Lung (tissue), 12 donors: Measurements from ENCODE around the gene CCL3. TPM values are rescaled to one million over a fixed set of nuclear protein-coding genes. Genes with fewer than 3 reads are reported as not detected.
"Not testable (repeated sequence)": the region's sequence is repeated elsewhere in the genome, so short reads cannot be mapped to it uniquely, and the experiment has no call there.

Source experiments
- ATAC-seq: fragments of 200-7000 bp; cut with Tn5 transposase; one replicate; pipeline ENCODE4 v1.9.1; 2020; ENCODE audit warnings: moderate number of reproducible peaks; ENCODE audit not compliant: insufficient read depth, low FRiP score
- DNase-seq, 3 donors: peaks; one replicate each; pipeline ENCODE4 v3.0.0-alpha.2; 2013 to 2017
- H3K27ac ChIP-seq, 2 donors: one replicate each; pipeline ENCODE4 v1.5.1; 2013; ENCODE audit warnings: mild to moderate bottlenecking in 2 of 2, moderate library complexity in 2 of 2, control low read depth in 1 of 2, inconsistent platforms in 1 of 2, low read depth in 1 of 2, low read length in 1 of 2
- H3K27me3 ChIP-seq, 3 donors: one replicate each; pipeline ENCODE4 v1.5.1; 2013; ENCODE audit warnings: low read length in 2 of 3; ENCODE audit not compliant: control insufficient read depth in 3 of 3, insufficient read depth in 3 of 3
- H3K36me3 ChIP-seq, 4 donors: one replicate each; pipeline ENCODE4 v1.5.1; 2013; ENCODE audit warnings: low read length in 4 of 4, mild to moderate bottlenecking in 1 of 4, moderate library complexity in 1 of 4; ENCODE audit not compliant: control insufficient read depth in 4 of 4, insufficient read depth in 4 of 4
- H3K4me1 ChIP-seq, 5 donors: one replicate each; pipeline ENCODE4 v1.5.1; 2013; ENCODE audit warnings: low read length in 5 of 5, mild to moderate bottlenecking in 2 of 5, moderate library complexity in 1 of 5; ENCODE audit not compliant: control insufficient read depth in 5 of 5, insufficient read depth in 5 of 5
- H3K4me3 ChIP-seq: one replicate; pipeline ENCODE4 v1.5.1; 2013; ENCODE audit warnings: mild to moderate bottlenecking, control low read depth, moderate library complexity
- H3K9ac ChIP-seq, 2 donors: one replicate each; pipeline ENCODE4 v1.5.1; 2013; ENCODE audit warnings: low read length in 2 of 2, control low read depth in 1 of 2; ENCODE audit not compliant: insufficient read depth in 1 of 2
- H3K9me3 ChIP-seq, 4 donors: one replicate each; pipeline ENCODE4 v1.5.1; 2013; ENCODE audit warnings: low read length in 3 of 4, mild to moderate bottlenecking in 1 of 4, moderate library complexity in 1 of 4; ENCODE audit not compliant: control insufficient read depth in 4 of 4, insufficient read depth in 3 of 4
- WGBS, 2 donors: extraction: QIAGEN DNeasy Blood & Tissue Kit; methylation state at CpG; one replicate each; pipeline ENCODE4 v1.1.7; 2013; 5-methylcytosine and 5-hydroxymethylcytosine counted together
- polyA plus RNA-seq, 2 donors: library from polyadenylated mRNA; stranded (reverse); fragments of 200-250 nt; gene quantifications; one replicate each; pipeline ENCODE4 v1.2.1, GENCODE V29; 2013
- total RNA-seq, 2 donors: library from RNA; depleted of rRNA in 1 of 2; stranded (reverse); fragments of >200 nt in 1 of 2; gene quantifications; one replicate each; pipeline ENCODE4 v1.2.1, GENCODE V29; 2014 to 2021
- TF ChIP-seq, protein P1 (sequence below): IDR thresholded peaks from 2 replicates; pipeline ENCODE4 v1.5.1; 2012; ENCODE audit warnings: mild to moderate bottlenecking; ENCODE audit errors: control extremely low read depth, extremely low read depth
- donor health status: control.
- donor health status: control.
- donor health status: Bipolar disorder and iron deficiency.
- donor health status: healthy.
- donor health status: DM: yes; HTN: yes; CAD: no.

Gene CCL3
- total and polyA plus RNA-seq, 4 donors: 7.8 to 526 (median 23.9) TPM

DNA sequence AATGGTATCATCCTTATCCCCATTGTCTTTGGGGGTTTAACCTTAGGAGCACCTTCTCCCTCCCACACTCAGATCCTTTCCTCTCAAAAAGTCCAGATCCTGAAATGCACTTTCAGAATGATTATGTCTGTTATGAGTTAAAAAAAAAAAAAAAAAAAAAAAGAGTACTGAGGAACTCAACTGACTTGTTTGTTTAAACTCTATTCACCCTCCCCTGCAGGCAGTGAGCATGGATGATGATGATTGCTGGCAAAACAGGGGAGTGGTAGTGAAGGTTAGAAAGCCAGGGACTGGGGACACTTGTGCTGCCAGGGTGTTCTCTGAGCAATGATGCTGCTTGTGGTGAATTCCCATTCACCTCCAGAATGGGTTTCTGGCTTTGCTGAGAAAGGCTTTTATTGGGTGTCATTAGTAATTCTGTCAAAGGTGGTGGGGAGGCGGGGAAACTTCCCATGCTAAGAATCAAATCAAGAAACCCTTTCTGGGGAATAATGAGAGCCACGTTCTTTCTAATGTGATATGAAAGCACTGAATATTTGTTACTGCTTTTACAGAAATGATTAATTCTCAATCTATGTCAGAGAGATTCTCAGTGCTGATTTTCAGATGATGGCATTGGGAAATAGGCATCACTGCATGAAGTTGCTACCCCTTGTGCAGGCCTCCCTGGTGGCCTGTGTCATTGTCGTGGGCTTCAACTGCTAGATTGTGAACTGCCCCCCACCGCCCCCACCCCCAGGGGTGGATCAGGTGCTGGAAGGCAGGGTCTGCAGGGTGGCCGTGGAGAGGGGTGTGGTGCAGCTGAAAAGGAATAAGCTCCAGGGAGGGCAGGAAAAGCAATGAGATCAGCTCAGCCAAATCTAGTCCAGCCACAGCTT, 27.8 kb upstream of the CCL3 start:
- no peak overlapping the region for H3K9ac ChIP-seq
- no peaks in the 10 kb centered on the region for H3K27me3 ChIP-seq
- DNase-seq (no peak), ATAC-seq (no peak)
- H3K36me3 ChIP-seq: no peaks in the 10 kb centered on the region
- no peak overlapping the region for H3K27ac ChIP-seq
- WGBS, 2 donors: 50 to 56% methylated on average over 5 of the region's 5 CpGs
- TF ChIP-seq, protein P1, sequence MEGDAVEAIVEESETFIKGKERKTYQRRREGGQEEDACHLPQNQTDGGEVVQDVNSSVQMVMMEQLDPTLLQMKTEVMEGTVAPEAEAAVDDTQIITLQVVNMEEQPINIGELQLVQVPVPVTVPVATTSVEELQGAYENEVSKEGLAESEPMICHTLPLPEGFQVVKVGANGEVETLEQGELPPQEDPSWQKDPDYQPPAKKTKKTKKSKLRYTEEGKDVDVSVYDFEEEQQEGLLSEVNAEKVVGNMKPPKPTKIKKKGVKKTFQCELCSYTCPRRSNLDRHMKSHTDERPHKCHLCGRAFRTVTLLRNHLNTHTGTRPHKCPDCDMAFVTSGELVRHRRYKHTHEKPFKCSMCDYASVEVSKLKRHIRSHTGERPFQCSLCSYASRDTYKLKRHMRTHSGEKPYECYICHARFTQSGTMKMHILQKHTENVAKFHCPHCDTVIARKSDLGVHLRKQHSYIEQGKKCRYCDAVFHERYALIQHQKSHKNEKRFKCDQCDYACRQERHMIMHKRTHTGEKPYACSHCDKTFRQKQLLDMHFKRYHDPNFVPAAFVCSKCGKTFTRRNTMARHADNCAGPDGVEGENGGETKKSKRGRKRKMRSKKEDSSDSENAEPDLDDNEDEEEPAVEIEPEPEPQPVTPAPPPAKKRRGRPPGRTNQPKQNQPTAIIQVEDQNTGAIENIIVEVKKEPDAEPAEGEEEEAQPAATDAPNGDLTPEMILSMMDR: no peak
- no peak overlapping the region for H3K4me3 ChIP-seq
- no peaks in the 10 kb centered on the region for H3K9me3 ChIP-seq
- H3K4me1 ChIP-seq: no peaks in the 10 kb centered on the region

DNA sequence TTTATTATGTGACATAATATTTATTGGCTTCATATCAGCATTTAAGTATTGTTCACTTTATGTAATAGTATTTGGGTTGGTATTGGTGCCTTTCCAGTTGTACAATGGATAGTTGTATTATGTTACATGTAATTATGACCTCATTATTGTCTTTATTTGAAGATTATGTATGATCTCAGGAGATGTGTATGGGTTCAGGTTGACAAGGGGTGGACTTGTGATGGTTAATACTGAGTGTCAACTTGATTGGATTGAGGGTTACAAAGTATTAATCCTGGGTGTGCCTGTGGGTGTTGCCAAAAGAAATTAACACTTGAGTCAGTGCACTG, 25.7 kb upstream of the CCL3 start:
- not testable (repeated sequence) for H3K27ac ChIP-seq, ATAC-seq, H3K9me3 ChIP-seq, DNase-seq, H3K27me3 ChIP-seq, H3K4me3 ChIP-seq, H3K4me1 ChIP-seq, H3K36me3 ChIP-seq, H3K9ac ChIP-seq

DNA sequence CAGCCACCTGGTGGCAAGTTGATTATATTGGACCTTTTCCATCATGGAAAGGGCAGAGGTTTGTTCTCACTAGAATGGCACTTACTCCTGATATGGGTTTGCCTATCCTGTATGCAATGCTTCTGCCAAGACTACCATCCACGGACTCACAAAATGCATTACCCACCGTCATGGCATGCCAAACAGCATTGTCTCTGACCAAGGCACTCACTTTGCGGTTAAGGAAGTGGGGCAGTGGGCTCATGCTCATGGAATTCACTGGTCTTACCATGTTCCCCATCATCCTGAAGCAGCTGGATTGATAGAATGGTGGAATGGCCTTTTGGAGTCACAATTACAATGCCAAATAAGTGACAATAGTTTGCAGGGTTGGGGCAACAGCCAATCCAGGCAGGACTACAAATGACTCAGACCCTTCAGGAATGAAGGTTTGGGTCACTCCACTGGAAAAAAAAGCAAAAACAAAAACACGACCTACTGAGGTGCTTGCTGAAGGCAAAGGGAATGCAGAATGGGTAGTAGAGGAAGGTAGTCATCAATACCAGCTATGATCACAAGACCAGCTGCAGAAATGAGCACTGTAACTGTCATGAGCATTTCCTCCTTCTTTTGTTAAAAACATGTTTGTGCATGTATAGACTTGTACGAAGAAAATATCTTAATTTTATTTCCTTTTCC, 25.2 kb upstream of the CCL3 start:
- H3K36me3 ChIP-seq, DNase-seq, H3K27ac ChIP-seq, H3K9me3 ChIP-seq, H3K9ac ChIP-seq, ATAC-seq, H3K27me3 ChIP-seq, H3K4me1 ChIP-seq, H3K4me3 ChIP-seq: not testable (repeated sequence)
- 85 to 87% methylated on average over 5 of the region's 5 CpGs for WGBS, 2 donors

DNA sequence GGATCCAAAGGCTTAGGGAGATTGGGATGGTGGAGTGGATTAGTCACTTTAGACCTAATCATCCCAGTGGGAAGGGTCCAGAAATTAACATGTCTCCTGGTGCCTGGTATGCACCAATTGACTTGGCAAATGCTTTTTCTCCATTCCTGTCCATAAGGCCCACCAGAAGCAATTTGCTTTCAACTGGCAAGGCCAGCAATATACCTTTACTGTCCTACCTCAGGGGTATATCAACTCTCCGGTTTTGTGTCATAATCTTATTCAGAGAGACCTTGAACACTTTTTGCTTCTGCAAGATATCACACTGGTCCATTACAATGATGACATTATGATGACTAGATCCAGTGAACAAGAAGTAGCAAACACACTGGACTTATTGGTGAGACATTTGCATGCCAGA, 23.2 kb upstream of the CCL3 start:
- H3K36me3 ChIP-seq, ATAC-seq, H3K27ac ChIP-seq, DNase-seq, H3K9me3 ChIP-seq, H3K4me1 ChIP-seq, H3K9ac ChIP-seq, H3K4me3 ChIP-seq, H3K27me3 ChIP-seq: not testable (repeated sequence)
- WGBS, 2 donors: 81 to 95% methylated on average over 1 of the region's 1 CpG

DNA sequence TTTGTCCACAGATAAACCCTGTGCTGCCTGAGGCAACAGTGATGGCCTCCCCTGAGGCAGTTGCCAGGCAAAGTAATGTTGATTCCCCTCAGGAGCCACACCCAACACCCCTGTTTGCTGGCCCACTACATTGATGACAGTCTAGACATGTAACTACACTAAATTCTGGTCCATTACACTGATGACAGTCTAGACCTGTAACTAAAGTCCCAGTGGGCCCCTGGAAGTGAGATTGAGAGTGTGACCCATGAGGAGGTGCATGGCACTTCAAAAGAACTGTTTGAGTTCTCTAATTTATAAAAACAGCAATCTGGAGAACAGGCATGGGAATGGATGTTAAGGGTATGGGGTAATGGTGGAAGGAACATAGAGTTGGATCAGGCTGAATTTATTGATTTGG, 22.6 kb upstream of the CCL3 start:
- no peak overlapping the region for H3K4me3 ChIP-seq
- H3K9ac ChIP-seq: no peak overlapping the region
- no peaks in the 10 kb centered on the region for H3K9me3 ChIP-seq
- H3K4me1 ChIP-seq: no peaks in the 10 kb centered on the region
- no peaks in the 10 kb centered on the region for H3K36me3 ChIP-seq
- DNase-seq (no peak), ATAC-seq (no peak)
- TF ChIP-seq, protein P1: no peak
- no peak overlapping the region for H3K27ac ChIP-seq
- no peaks in the 10 kb centered on the region for H3K27me3 ChIP-seq
